ENCODE results near the gene GAB1.

GAB1 gene

DNA sequence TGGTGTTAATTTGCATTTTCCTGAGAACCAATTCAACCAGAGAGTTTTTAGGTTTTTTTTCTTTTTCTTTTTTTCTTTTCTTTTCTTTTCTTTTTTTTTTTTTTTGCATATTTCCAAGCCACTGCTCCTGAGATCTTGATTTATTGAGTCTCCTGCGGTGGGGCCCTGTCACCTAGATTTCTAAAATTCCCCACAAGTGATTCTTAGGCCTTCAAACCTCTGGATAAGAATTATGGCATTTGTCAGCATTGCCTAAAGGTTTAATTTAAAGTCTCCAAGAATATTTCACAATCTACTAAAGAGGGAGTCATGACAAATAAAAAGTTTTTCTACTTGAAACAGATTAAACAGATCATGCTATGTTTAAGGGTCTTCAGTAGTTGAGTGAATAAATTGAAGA is 84.9 kb downstream of the GAB1 start:
- DNase-seq (ENCODE audit: low spot score) (no peak), ATAC-seq (ENCODE audit: low read depth) (no peak)
- no peaks in the 10 kb centered on the region for H3K27me3 ChIP-seq (ENCODE audit: insufficient read depth, poor library complexity, severe bottlenecking)
- no peak overlapping the region for H3K27ac ChIP-seq (ENCODE audit: poor library complexity, severe bottlenecking)
- H3K36me3 ChIP-seq (ENCODE audit: low read depth), result peaks cover 4% of the 10 kb centered on the region
- TF ChIP-seq, protein P1, sequence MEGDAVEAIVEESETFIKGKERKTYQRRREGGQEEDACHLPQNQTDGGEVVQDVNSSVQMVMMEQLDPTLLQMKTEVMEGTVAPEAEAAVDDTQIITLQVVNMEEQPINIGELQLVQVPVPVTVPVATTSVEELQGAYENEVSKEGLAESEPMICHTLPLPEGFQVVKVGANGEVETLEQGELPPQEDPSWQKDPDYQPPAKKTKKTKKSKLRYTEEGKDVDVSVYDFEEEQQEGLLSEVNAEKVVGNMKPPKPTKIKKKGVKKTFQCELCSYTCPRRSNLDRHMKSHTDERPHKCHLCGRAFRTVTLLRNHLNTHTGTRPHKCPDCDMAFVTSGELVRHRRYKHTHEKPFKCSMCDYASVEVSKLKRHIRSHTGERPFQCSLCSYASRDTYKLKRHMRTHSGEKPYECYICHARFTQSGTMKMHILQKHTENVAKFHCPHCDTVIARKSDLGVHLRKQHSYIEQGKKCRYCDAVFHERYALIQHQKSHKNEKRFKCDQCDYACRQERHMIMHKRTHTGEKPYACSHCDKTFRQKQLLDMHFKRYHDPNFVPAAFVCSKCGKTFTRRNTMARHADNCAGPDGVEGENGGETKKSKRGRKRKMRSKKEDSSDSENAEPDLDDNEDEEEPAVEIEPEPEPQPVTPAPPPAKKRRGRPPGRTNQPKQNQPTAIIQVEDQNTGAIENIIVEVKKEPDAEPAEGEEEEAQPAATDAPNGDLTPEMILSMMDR (IDR thresholded peaks at IDR 0.05; ENCODE audit: poor library complexity, severe bottlenecking), result no peak
- H3K4me1 ChIP-seq (ENCODE audit: insufficient read depth, poor library complexity, severe bottlenecking), result no peaks in the 10 kb centered on the region
- H3K9me3 ChIP-seq (ENCODE audit: severe bottlenecking), result no peaks in the 10 kb centered on the region
- H3K4me3 ChIP-seq (ENCODE audit: severe bottlenecking), result no peak overlapping the region

DNA sequence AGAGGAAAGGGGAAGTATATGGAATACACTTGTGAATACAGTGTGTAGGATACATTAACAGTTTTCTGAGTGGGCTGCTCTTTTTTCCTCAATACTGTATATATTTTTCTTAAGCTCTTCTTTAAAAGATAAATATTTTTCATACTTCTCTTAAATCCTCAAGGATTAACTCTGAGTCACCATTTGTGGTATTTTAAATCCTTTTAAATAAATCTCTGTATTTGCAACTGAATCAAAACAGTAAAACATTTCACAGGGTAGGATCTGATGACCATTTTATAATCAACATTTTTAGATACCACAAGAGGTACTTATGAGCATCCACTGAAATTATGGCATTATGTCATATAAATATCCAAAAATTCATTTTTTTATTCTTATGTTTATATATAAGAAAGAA is 87.6 kb downstream of the GAB1 start:
- H3K4me3 ChIP-seq (ENCODE audit: severe bottlenecking), result no peak overlapping the region
- H3K36me3 ChIP-seq (ENCODE audit: low read depth), result no peaks in the 10 kb centered on the region
- TF ChIP-seq, protein P1 (IDR thresholded peaks at IDR 0.05; ENCODE audit: poor library complexity, severe bottlenecking), result no peak
- DNase-seq (ENCODE audit: low spot score) (no peak), ATAC-seq (ENCODE audit: low read depth) (no peak)
- H3K27ac ChIP-seq (ENCODE audit: poor library complexity, severe bottlenecking), result no peak overlapping the region
- H3K9me3 ChIP-seq (ENCODE audit: severe bottlenecking), result no peaks in the 10 kb centered on the region
- no peaks in the 10 kb centered on the region for H3K4me1 ChIP-seq (ENCODE audit: insufficient read depth, poor library complexity, severe bottlenecking)
- no peaks in the 10 kb centered on the region for H3K27me3 ChIP-seq (ENCODE audit: insufficient read depth, poor library complexity, severe bottlenecking)

DNA sequence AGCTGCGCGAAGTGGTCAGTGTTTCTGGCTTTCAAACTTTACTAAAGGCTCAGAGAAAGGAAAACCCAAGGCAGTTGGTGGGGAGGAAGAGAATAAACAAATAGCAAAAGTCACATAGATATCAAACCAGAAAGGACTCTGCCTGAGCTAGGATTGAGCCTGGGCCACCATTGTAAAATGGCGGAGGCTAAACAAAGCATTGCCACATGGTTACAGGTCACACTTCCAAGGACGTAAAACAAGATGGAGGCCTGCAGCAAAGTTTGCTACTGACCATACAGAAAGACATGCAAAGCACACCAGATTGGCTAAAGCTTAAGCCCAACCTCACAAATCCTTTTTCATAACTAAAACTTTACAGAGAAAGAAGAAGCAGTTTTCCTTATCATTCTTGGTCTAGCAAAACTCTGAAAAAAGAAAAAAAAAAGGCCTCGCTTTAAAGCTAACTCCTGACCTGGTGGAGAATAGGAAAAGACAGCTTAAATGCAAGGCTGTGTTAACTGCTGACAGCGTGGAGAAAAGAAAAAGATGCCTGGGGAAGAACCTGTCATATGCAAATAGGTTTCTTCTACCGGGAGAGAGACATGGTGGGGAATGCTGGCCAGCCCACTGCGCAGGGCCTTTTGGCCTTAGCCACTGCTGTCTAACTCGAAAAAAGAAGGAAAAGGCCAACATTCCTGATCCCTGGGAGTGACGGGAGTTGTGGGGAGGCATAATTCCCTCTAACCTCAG is 95.0 kb downstream of the GAB1 start:
- TF ChIP-seq, protein P1 (IDR thresholded peaks at IDR 0.05; ENCODE audit: poor library complexity, severe bottlenecking), result no peak
- no peaks in the 10 kb centered on the region for H3K9me3 ChIP-seq (ENCODE audit: severe bottlenecking)
- no peaks in the 10 kb centered on the region for H3K4me1 ChIP-seq (ENCODE audit: insufficient read depth, poor library complexity, severe bottlenecking)
- H3K4me3 ChIP-seq (ENCODE audit: severe bottlenecking), result no peak overlapping the region
- no peaks in the 10 kb centered on the region for H3K27me3 ChIP-seq (ENCODE audit: insufficient read depth, poor library complexity, severe bottlenecking)
- no peak overlapping the region for H3K27ac ChIP-seq (ENCODE audit: poor library complexity, severe bottlenecking)
- H3K36me3 ChIP-seq (ENCODE audit: low read depth), result peaks cover 9% of the 10 kb centered on the region; the same call in 1 of the 2 replicates
- DNase-seq (ENCODE audit: low spot score) (no peak), ATAC-seq (ENCODE audit: low read depth) (no peak)

DNA sequence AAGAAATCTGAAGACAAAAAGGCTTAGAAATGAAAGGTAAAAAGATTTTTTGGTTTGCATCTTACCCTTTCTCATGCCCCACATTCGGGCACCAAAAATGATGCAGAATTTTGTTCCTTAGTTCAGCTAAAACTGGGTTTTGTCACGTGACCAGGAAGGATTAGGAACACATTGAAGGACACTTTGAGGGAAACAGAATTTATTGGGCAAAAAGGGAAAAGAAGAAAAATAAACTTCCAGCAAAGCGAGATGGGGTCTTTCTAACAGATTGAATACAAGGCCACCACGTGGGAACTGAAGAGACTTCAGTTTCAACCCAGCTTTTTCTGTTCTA is 95.5 kb downstream of the GAB1 start:
- TF ChIP-seq, protein P1 (IDR thresholded peaks at IDR 0.05; ENCODE audit: poor library complexity, severe bottlenecking), result no peak
- DNase-seq (ENCODE audit: low spot score), result no peak
- peaks cover 9% of the 10 kb centered on the region; the same call in 1 of the 2 replicates for H3K36me3 ChIP-seq (ENCODE audit: low read depth)

DNA sequence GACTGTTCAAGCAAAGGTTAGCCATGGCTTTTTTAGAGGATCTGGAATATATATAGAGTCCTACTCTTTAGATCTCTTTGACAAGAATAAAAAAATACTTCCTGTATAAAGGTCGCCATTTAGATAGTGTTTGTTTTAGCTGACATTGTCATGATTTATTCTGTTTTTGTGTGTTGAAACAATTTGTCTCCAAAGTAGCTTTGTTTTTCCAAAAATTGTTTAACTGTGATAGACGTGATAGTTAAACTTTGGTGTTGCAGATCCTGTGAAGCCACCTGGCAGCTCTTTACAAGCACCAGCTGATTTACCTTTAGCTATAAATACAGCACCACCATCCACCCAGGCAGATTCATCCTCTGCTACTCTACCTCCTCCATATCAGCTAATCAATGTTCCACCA is 96.6 kb downstream of the GAB1 start:
- Histone ChIP-seq H3K4me1 (ENCODE audit: insufficient read depth, poor library complexity, severe bottlenecking) (no peaks in the 10 kb centered on the region), H3K36me3 (ENCODE audit: low read depth) (peaks cover 12% of the 10 kb centered on the region), H3K4me3 (ENCODE audit: severe bottlenecking) (no peak overlapping the region), H3K27me3 (ENCODE audit: insufficient read depth, poor library complexity, severe bottlenecking) (no peaks in the 10 kb centered on the region), H3K27ac (ENCODE audit: poor library complexity, severe bottlenecking) (no peak overlapping the region), H3K9me3 (ENCODE audit: severe bottlenecking) (no peaks in the 10 kb centered on the region)
- DNase-seq (ENCODE audit: low spot score), result no peak
- no peak for ATAC-seq (ENCODE audit: low read depth)
- TF ChIP-seq, protein P1 (IDR thresholded peaks at IDR 0.05; ENCODE audit: poor library complexity, severe bottlenecking), result no peak

More for the DNA sequence above, 95.5 kb downstream of the GAB1 start:
- ATAC-seq (ENCODE audit: low read depth), result no peak
- H3K9me3 ChIP-seq (ENCODE audit: severe bottlenecking), result no peaks in the 10 kb centered on the region
- no peaks in the 10 kb centered on the region for H3K4me1 ChIP-seq (ENCODE audit: insufficient read depth, poor library complexity, severe bottlenecking)
- no peak overlapping the region for H3K27ac ChIP-seq (ENCODE audit: poor library complexity, severe bottlenecking)
- no peaks in the 10 kb centered on the region for H3K27me3 ChIP-seq (ENCODE audit: insufficient read depth, poor library complexity, severe bottlenecking)
- H3K4me3 ChIP-seq (ENCODE audit: severe bottlenecking), result no peak overlapping the region

Measured in RWPE2 (cell line).